Measurements from ENCODE around the gene BCAS1.

Gene BCAS1

DNA sequence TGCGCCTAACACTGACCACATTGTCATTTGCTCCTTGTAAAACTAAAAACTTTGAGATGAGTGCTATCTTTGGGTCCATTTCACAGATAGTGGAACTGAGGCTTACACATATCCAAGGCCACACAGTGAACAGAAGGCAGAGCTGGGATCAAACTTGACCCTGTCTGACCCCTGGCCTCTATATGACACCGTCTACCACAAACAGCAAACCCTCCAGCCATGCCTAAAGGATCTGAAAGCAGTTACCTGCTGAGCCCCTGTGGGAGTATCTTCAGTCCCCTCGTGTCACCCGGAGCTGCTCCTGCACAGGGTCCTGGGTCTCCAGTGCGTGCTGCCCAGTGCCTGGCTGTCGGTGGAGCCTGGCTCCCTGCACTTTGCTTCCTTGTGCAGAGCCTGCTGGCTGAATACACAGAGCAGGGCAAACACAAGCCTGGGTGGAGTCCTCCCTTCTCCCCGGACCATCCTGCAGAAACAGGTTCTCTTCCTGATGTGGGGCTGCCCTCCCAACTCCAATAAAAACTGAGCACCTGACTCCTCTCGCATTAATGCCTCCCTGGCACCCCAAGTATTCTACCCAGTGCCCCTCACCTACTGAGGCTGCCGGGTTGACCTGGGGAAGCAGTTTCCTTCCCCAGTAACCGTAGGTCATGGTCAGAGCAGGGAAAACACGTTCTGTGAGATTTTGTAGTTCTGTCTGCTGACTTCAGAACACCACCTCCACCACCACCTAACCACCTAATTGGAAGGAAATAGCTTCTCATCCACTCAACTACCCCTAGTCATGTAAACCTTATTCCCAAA is at the start of gene BCAS1:
Gene BCAS1 (minus strand): TSS at position 408 of the 801 bp plus-strand sequence. CDS start 11,876 bp downstream, outside the sequence.
- FAIRE-seq = no peak
- DNase-seq (ENCODE audit: insufficient read length, low spot score) = no peak

GRCh38 chr20:54119744-54120143 is 49.4 kb upstream of the BCAS1 start:
- TF ChIP-seq, protein P1, sequence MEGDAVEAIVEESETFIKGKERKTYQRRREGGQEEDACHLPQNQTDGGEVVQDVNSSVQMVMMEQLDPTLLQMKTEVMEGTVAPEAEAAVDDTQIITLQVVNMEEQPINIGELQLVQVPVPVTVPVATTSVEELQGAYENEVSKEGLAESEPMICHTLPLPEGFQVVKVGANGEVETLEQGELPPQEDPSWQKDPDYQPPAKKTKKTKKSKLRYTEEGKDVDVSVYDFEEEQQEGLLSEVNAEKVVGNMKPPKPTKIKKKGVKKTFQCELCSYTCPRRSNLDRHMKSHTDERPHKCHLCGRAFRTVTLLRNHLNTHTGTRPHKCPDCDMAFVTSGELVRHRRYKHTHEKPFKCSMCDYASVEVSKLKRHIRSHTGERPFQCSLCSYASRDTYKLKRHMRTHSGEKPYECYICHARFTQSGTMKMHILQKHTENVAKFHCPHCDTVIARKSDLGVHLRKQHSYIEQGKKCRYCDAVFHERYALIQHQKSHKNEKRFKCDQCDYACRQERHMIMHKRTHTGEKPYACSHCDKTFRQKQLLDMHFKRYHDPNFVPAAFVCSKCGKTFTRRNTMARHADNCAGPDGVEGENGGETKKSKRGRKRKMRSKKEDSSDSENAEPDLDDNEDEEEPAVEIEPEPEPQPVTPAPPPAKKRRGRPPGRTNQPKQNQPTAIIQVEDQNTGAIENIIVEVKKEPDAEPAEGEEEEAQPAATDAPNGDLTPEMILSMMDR (IDR thresholded peaks at IDR 0.05; ENCODE audit: insufficient read depth, missing control alignments) = no peak
- no peak for FAIRE-seq
- no peak for DNase-seq (ENCODE audit: insufficient read length, low spot score)

More for the DNA sequence above, at the start of gene BCAS1:
- TF ChIP-seq, protein P1 (IDR thresholded peaks at IDR 0.05; ENCODE audit: insufficient read depth, missing control alignments) = no peak

DNA sequence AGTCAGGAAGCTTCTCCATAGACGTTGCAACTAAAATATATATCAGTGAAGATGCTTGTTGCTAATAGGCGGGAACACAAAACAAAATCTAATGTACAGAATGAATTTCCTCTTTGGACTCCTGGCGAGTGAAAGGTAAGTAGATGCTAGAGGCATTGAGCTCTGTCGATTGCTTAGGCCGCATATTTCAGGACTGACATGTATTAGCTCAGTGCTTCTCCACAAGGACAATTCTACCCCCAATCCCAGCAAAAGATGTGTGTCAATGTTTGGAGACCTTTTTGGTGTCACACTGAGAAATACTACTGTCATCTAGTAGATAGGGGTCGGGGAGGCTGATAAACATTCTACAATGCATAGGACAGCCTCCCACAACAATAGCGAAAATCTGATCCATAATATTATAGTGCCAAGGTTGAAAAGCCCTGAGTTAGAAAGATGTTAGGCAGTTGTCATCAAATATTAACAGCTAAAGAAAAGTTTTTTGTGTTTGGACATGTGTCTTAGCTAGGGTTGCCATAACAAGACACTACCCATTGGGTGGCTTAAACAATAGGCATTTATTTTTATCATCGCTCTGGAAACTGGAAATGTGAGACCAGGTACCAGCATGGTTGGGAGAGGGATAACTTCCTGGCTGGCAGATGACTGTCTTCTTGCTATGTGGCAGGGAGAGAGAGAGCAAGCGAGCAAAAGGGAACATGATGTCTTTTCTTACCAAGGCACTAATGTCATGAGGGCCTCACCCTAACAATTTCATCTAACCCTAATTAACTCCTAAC is 48.0 kb upstream of the BCAS1 start:
- FAIRE-seq (no peak), DNase-seq (ENCODE audit: insufficient read length, low spot score) (no peak)
- TF ChIP-seq, protein P1 (IDR thresholded peaks at IDR 0.05; ENCODE audit: insufficient read depth, missing control alignments) = no peak

GRCh38 chr20:54116550-54117235 is 46.3 kb upstream of the BCAS1 start:
- TF ChIP-seq, protein P1 (IDR thresholded peaks at IDR 0.05; ENCODE audit: insufficient read depth, missing control alignments) = no peak
- no peak for FAIRE-seq
- DNase-seq (ENCODE audit: insufficient read length, low spot score) = no peak

- no peak for FAIRE-seq
- TF ChIP-seq, protein P1 (IDR thresholded peaks at IDR 0.05; ENCODE audit: insufficient read depth, missing control alignments) = no peak
- DNase-seq (ENCODE audit: insufficient read length, low spot score) = no peak
These were observed 44.9 kb upstream of the BCAS1 start for GRCh38 chr20:54115172-54115854.

DNA sequence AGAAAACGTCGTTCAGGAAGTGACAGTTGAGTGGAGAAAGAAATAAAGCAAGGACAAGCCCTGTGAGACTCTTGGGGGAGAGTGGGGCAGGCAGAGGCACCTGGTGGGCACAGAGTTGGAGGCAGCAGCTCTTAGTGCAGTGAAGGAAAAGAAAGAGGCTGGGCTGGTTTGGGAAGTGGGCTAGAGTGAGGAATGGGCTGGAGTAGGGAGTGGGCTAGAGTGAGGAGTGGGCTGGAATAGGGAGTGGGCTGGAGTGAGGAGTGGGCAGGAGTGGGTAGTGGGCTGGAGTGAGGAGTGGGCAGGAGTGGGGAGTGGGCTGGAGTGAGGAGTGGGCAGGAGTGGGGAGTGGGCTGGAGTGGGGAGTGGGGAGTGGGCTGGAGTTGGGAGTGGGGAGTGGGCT is 43.7 kb upstream of the BCAS1 start:
- TF ChIP-seq, protein P1 (IDR thresholded peaks at IDR 0.05; ENCODE audit: insufficient read depth, missing control alignments) = no peak
- DNase-seq (ENCODE audit: insufficient read length, low spot score) (no peak), FAIRE-seq (no peak)
